PC-9 (cell line): ENCODE data around the gene FUNDC2.

Experiments used
- EZH2 ChIP-seq: fragments of 200-600 bp; sonication (generic); IDR thresholded peaks from 2 replicates; pipeline ENCODE4 v1.8.0; 2017; ENCODE audit warnings: antibody characterized with exemption, low read depth
- TF ChIP-seq, protein P1 (sequence below): fragments of 200-600 bp; sonication (generic); conservative IDR thresholded peaks from 2 replicates; pipeline ENCODE4 v1.6.1; 2017; ENCODE audit warnings: mixed run types, antibody characterized with exemption, mild to moderate bottlenecking, moderate library complexity

DNA sequence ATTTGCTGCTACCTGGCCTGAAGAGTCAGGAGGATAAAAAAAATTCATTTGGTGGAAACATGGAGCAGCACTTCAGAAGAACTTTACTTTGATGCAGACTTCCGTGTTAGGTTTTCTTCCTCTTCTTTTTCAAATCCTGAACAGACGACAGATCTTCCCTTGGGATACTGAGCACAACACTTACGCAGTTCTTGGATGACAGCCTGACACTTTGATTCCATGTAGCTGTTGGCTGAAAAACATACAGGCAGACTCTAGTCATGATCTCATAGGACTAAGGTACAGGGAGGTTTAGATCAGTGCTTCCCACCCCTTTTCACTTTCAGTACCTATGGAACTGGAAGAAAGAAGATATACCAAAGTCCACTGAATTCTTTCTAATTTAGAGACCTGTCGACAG lies 35.1 kb downstream of the FUNDC2 start:
- TF ChIP-seq, protein P1, sequence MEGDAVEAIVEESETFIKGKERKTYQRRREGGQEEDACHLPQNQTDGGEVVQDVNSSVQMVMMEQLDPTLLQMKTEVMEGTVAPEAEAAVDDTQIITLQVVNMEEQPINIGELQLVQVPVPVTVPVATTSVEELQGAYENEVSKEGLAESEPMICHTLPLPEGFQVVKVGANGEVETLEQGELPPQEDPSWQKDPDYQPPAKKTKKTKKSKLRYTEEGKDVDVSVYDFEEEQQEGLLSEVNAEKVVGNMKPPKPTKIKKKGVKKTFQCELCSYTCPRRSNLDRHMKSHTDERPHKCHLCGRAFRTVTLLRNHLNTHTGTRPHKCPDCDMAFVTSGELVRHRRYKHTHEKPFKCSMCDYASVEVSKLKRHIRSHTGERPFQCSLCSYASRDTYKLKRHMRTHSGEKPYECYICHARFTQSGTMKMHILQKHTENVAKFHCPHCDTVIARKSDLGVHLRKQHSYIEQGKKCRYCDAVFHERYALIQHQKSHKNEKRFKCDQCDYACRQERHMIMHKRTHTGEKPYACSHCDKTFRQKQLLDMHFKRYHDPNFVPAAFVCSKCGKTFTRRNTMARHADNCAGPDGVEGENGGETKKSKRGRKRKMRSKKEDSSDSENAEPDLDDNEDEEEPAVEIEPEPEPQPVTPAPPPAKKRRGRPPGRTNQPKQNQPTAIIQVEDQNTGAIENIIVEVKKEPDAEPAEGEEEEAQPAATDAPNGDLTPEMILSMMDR = no peak
- no peak for TF ChIP-seq EZH2
